PC-9 (cell line): Measurements from ENCODE around the gene PPM1H. TPM values are rescaled to one million over a fixed set of nuclear protein-coding genes. Genes with fewer than 3 reads are reported as not detected.

ENCODE experiments used
- BruUV-seq: library from RNA; stranded (reverse); fragments of 400-500 nt; replicated peaks from 2 replicates; lab custom pipeline; 2021; lab: Mats Ljungman, UMichigan
- CTCF ChIA-PET: fragments of 300-600 bp; sonication (Branson Sonifier 250); formaldehyde crosslinking; loops from one replicate; lab custom pipeline; 2022; ENCODE audit warnings: antibody characterized with exemption; lab: Charles Lee
- POLR2A ChIA-PET: fragments of 300-600 bp; sonication (Branson Sonifier 250); formaldehyde crosslinking; loops from one replicate; lab custom pipeline; 2022; ENCODE audit warnings: antibody characterized with exemption; ENCODE audit not compliant: unreplicated experiment; lab: Charles Lee
- DNase-seq, 2 experiments: peaks; one replicate each; pipeline versions ENCODE4 v3.0.0 to v3.0.0-alpha.2; 2015 to 2022; ENCODE audit warnings: mixed read lengths in 1 of 2
- H2AFZ ChIP-seq: fragments of 200-600 bp; sonication (generic); 2 replicates; pipeline ENCODE4 v1.8.1; 2017; ENCODE audit warnings: antibody characterized with exemption
- H3F3A ChIP-seq: fragments of 200-600 bp; sonication (generic); 2 replicates; pipeline ENCODE4 v1.8.1; 2017; ENCODE audit warnings: antibody characterized with exemption, mild to moderate bottlenecking, low read depth; ENCODE audit not compliant: insufficient read depth
- H3K27ac ChIP-seq: fragments of 200-600 bp; sonication (generic); 2 replicates; pipeline ENCODE4 v1.6.1; 2016; ENCODE audit warnings: mixed run types
- H3K27me3 ChIP-seq: fragments of 200-600 bp; sonication (generic); 2 replicates; pipeline ENCODE4 v1.6.1; 2016; ENCODE audit warnings: low read depth, mixed run types; ENCODE audit not compliant: insufficient read depth
- H3K36me3 ChIP-seq: fragments of 200-600 bp; sonication (generic); 2 replicates; pipeline ENCODE4 v1.6.1; 2016; ENCODE audit warnings: low read depth, mixed run types
- H3K4me1 ChIP-seq: fragments of 200-600 bp; sonication (generic); replicated peaks from 2 replicates; pipeline ENCODE4 v1.6.1; 2016; ENCODE audit warnings: mixed run types; ENCODE audit not compliant: insufficient read depth
- H3K4me2 ChIP-seq: fragments of 200-600 bp; sonication (generic); 2 replicates; pipeline ENCODE4 v1.6.1; 2017; ENCODE audit warnings: mixed run types
- H3K4me3 ChIP-seq: fragments of 200-600 bp; sonication (generic); 2 replicates; pipeline ENCODE4 v1.6.1; 2016; ENCODE audit warnings: mixed run types
- H3K79me2 ChIP-seq: fragments of 200-600 bp; sonication (generic); 2 replicates; pipeline ENCODE4 v1.6.1; 2017; ENCODE audit warnings: low read depth, mixed run types
- H3K9me2 ChIP-seq: fragments of 200-600 bp; sonication (generic); 2 replicates; pipeline ENCODE4 v1.8.1; 2017; ENCODE audit warnings: mild to moderate bottlenecking; ENCODE audit not compliant: insufficient read depth
- H3K9me3 ChIP-seq: fragments of 200-600 bp; sonication (generic); 2 replicates; pipeline ENCODE4 v1.8.1; 2016; ENCODE audit warnings: low read depth; ENCODE audit not compliant: insufficient read depth
- H4K20me1 ChIP-seq: fragments of 200-600 bp; sonication (generic); 2 replicates; pipeline ENCODE4 v1.8.1; 2017; ENCODE audit not compliant: insufficient read depth
- EZH2 ChIP-seq: fragments of 200-600 bp; sonication (generic); IDR thresholded peaks from 2 replicates; pipeline ENCODE4 v1.8.0; 2017; ENCODE audit warnings: antibody characterized with exemption, low read depth
- intact Hi-C: fragments of 100-400 bp; cut with micrococcal nuclease; formaldehyde crosslinking; loops from one replicate; pipeline ENCODE4 v1.10.0; 2022; ENCODE audit not compliant: unreplicated experiment
- total RNA-seq: library from RNA; stranded (reverse); gene quantifications from 2 replicates; pipeline ENCODE4 v1.2.3, GENCODE V29; 2021
- TF ChIP-seq, protein P1 (sequence below): fragments of 200-600 bp; sonication (generic); conservative IDR thresholded peaks from 2 replicates; pipeline ENCODE4 v1.6.1; 2017; ENCODE audit warnings: mixed run types, antibody characterized with exemption, mild to moderate bottlenecking, moderate library complexity

PPM1H gene
- total RNA-seq, 1 experiment from 2014 or later = 11.4 TPM

DNA sequence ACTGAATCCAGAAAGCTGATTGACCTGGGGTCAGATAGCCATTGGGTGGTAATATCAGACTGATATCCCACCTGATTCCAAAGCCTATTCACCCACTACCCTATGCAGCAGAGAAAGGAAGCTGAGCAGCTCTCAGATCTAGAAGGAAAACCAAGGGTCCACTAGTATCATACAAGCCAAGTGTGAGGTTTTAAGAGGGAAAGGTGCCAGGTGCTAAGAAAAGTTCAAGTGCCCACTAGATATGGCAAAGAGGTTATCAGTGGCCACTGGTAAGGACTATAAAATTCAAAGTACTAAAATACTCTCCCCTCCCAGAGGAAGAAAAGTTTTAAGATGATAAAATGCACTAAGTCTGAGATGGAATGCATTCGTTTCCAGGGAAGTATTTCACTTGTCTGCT lies 85.6 kb downstream of the PPM1H start:
- POLR2A ChIA-PET = no interaction called here
- DNase-seq = no peak
- intact Hi-C loops = no loop called here

DNA sequence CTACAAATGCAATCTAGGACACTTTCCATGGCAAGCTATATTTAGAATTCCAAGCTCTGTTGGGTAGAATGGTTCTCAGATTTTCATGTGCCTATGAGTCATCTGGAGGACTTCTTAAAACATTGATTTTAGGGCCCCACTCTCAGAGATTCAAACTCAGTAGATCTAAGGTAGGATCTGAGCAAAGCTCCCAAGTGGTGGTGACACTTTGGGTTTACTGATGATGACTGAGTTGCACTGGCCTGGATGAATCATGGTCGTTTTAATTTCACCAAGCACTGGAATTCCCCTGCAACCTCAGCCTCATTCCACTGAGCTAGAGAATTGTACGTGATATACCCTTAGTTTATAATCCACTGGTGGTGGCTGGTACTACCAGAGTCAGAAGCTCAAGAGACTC lies 86.5 kb downstream of the PPM1H start:
- no TSS peak for BruUV-seq

More for the DNA sequence above, 85.6 kb downstream of the PPM1H start:
- no peak overlapping the region for H2AFZ ChIP-seq
- no peaks in the 10 kb centered on the region for H3K9me2 ChIP-seq
- no peaks in the 10 kb centered on the region for H4K20me1 ChIP-seq
- no peaks in the 10 kb centered on the region for H3K36me3 ChIP-seq
- H3K79me2 ChIP-seq = peaks cover 4% of the 10 kb centered on the region; the same call in 1 of the 2 replicates
- no peaks in the 10 kb centered on the region for H3F3A ChIP-seq
- TF ChIP-seq, protein P1, sequence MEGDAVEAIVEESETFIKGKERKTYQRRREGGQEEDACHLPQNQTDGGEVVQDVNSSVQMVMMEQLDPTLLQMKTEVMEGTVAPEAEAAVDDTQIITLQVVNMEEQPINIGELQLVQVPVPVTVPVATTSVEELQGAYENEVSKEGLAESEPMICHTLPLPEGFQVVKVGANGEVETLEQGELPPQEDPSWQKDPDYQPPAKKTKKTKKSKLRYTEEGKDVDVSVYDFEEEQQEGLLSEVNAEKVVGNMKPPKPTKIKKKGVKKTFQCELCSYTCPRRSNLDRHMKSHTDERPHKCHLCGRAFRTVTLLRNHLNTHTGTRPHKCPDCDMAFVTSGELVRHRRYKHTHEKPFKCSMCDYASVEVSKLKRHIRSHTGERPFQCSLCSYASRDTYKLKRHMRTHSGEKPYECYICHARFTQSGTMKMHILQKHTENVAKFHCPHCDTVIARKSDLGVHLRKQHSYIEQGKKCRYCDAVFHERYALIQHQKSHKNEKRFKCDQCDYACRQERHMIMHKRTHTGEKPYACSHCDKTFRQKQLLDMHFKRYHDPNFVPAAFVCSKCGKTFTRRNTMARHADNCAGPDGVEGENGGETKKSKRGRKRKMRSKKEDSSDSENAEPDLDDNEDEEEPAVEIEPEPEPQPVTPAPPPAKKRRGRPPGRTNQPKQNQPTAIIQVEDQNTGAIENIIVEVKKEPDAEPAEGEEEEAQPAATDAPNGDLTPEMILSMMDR = no peak
- TF ChIP-seq EZH2 = no peak
- no peak overlapping the region for H3K4me3 ChIP-seq
- BruUV-seq = no TSS peak
- CTCF ChIA-PET = no interaction called here
- no peak overlapping the region for H3K27ac ChIP-seq
- H3K9me3 ChIP-seq = no peaks in the 10 kb centered on the region
- no peaks in the 10 kb centered on the region for H3K27me3 ChIP-seq
- no peak overlapping the region for H3K4me2 ChIP-seq
- peaks cover 16% of the 10 kb centered on the region; the same call in 1 of the 2 replicates for H3K4me1 ChIP-seq

DNA sequence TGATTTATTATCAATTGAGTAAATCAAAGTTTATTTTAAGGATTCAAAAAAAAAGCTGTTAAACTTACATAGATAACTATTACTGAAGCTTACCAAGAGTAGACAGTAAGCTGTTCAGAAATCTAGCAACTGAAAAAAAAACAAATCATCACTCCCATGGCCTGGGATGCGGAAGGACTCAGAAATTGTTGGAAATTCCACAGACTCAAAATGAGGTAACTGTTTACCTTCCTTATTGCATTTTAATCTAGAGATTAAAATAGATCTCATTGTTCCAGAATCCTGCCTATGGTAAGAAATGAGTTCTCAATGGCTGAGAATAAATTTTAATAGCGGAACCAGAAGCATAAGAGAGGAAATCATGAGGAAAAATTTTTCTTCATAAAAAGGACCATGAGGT lies 87.2 kb downstream of the PPM1H start:
- no peak overlapping the region for H2AFZ ChIP-seq
- BruUV-seq = no TSS peak
- H3K4me3 ChIP-seq = no peak overlapping the region
- H3K27ac ChIP-seq = no peak overlapping the region
- no peaks in the 10 kb centered on the region for H3K9me2 ChIP-seq
- POLR2A ChIA-PET = interaction anchor here (0.5 kb wide), 1 partner anchor 69 kb away, joined by 3 read pairs; no protein-coding TSS in a partner anchor
- H3K9me3 ChIP-seq = no peaks in the 10 kb centered on the region
- peaks cover 16% of the 10 kb centered on the region; the same call in 1 of the 2 replicates for H3K4me1 ChIP-seq
- intact Hi-C loops = no loop called here
- CTCF ChIA-PET = interaction anchor here (0.6 to 0.9 kb wide), 3 partner anchors 15 to 255 kb away, joined by 3 to 4 read pairs (median 3); no protein-coding TSS in a partner anchor
- peaks cover 4% of the 10 kb centered on the region; the same call in 1 of the 2 replicates for H3K79me2 ChIP-seq
- no peaks in the 10 kb centered on the region for H3F3A ChIP-seq
- no peak for DNase-seq
- no peaks in the 10 kb centered on the region for H3K36me3 ChIP-seq
- H4K20me1 ChIP-seq = no peaks in the 10 kb centered on the region
- H3K27me3 ChIP-seq = no peaks in the 10 kb centered on the region
- TF ChIP-seq, protein P1 = no peak
- no peak for TF ChIP-seq EZH2
- no peak overlapping the region for H3K4me2 ChIP-seq

More for the DNA sequence above, 86.5 kb downstream of the PPM1H start:
- H3K4me1 ChIP-seq = peaks cover 16% of the 10 kb centered on the region; the same call in 1 of the 2 replicates
- no peaks in the 10 kb centered on the region for H4K20me1 ChIP-seq
- H3F3A ChIP-seq = no peaks in the 10 kb centered on the region
- no peak overlapping the region for H2AFZ ChIP-seq
- ChIA-PET CTCF (interaction anchor here (0.5 to 0.9 kb wide), 3 partner anchors 14 to 456 kb away, joined by 3 to 4 read pairs (median 3); no protein-coding TSS in a partner anchor), POLR2A (interaction anchor here (0.5 kb wide), 1 partner anchor 70 kb away, joined by 3 read pairs; no protein-coding TSS in a partner anchor)
- H3K27me3 ChIP-seq = no peaks in the 10 kb centered on the region
- no peaks in the 10 kb centered on the region for H3K36me3 ChIP-seq
- H3K4me3 ChIP-seq = no peak overlapping the region
- peaks cover 4% of the 10 kb centered on the region; the same call in 1 of the 2 replicates for H3K79me2 ChIP-seq
- H3K4me2 ChIP-seq = no peak overlapping the region
- intact Hi-C loops = no loop called here
- DNase-seq = peak in 1 of 2 experiments; percentile 57
- no peaks in the 10 kb centered on the region for H3K9me2 ChIP-seq
- TF ChIP-seq, protein P1 = no peak
- TF ChIP-seq EZH2 = no peak
- no peaks in the 10 kb centered on the region for H3K9me3 ChIP-seq
- no peak overlapping the region for H3K27ac ChIP-seq
